H9 (cell line): Measurements from ENCODE around the gene NEK7. TPM values are rescaled to one million over a fixed set of nuclear protein-coding genes. Genes with fewer than 3 reads are reported as not detected.

Source experiments
- DNase-seq: peaks from one replicate; pipeline ENCODE4 v3.0.0-alpha.2; 2017
- H2AFZ ChIP-seq: one replicate; pipeline ENCODE4 v1.6.1; 2013; ENCODE audit warnings: mild to moderate bottlenecking, low read length, control low read depth, moderate library complexity
- H2AK5ac ChIP-seq: 2 replicates; pipeline ENCODE4 v1.6.1; 2013; ENCODE audit warnings: low read length, control low read depth, mixed read lengths; ENCODE audit not compliant: insufficient read length
- H2BK120ac ChIP-seq: one replicate; pipeline ENCODE4 v1.6.1; 2013; ENCODE audit warnings: low read depth, mild to moderate bottlenecking, low read length, control low read depth, inconsistent platforms; ENCODE audit not compliant: poor library complexity, severe bottlenecking
- H2BK12ac ChIP-seq: 2 replicates; pipeline ENCODE4 v1.6.1; 2013; ENCODE audit warnings: low read length, control low read depth, mixed read lengths, low read depth; ENCODE audit not compliant: insufficient read length
- H2BK15ac ChIP-seq: 2 replicates; pipeline ENCODE4 v1.6.1; 2013; ENCODE audit warnings: low read depth, low read length, control low read depth
- H2BK20ac ChIP-seq: one replicate; pipeline ENCODE4 v1.6.1; 2013; ENCODE audit warnings: low read depth, mild to moderate bottlenecking, low read length, control low read depth, inconsistent platforms; ENCODE audit not compliant: poor library complexity, severe bottlenecking
- H2BK5ac ChIP-seq: 2 replicates; pipeline ENCODE4 v1.6.1; 2013; ENCODE audit warnings: low read length, control low read depth, mixed read lengths; ENCODE audit not compliant: insufficient read length
- H3K14ac ChIP-seq: 2 replicates; pipeline ENCODE4 v1.6.1; 2013; ENCODE audit warnings: low read length, control low read depth; ENCODE audit not compliant: insufficient read depth
- H3K18ac ChIP-seq: 2 replicates; pipeline ENCODE4 v1.6.1; 2013; ENCODE audit warnings: low read depth, mild to moderate bottlenecking, mixed read lengths, low read length, control low read depth; ENCODE audit not compliant: insufficient read length
- H3K23ac ChIP-seq: 2 replicates; pipeline ENCODE4 v1.6.1; 2013; ENCODE audit warnings: low read length, control low read depth, mixed read lengths, low read depth; ENCODE audit not compliant: insufficient read length
- H3K23me2 ChIP-seq: 2 replicates; pipeline ENCODE4 v1.6.1; 2013; ENCODE audit warnings: low read depth, mild to moderate bottlenecking, mixed read lengths, low read length, control low read depth; ENCODE audit not compliant: insufficient read length, poor library complexity, severe bottlenecking
- H3K27ac ChIP-seq: 2 replicates; pipeline ENCODE4 v1.5.1; 2013; ENCODE audit warnings: low read length, control low read depth, mixed read lengths, low read depth; ENCODE audit not compliant: insufficient read length
- H3K27me3 ChIP-seq: 2 replicates; pipeline ENCODE4 v1.6.1; 2013; ENCODE audit warnings: low read length, control low read depth, inconsistent platforms; ENCODE audit not compliant: insufficient read depth
- H3K4ac ChIP-seq: 2 replicates; pipeline ENCODE4 v1.6.1; 2013; ENCODE audit warnings: low read depth, mild to moderate bottlenecking, control low read depth, inconsistent platforms, low read length, moderate library complexity
- H3K4me1 ChIP-seq: 2 replicates; pipeline ENCODE4 v1.6.1; 2013; ENCODE audit warnings: low read length, control low read depth, inconsistent platforms; ENCODE audit not compliant: insufficient read depth
- H3K4me2 ChIP-seq: 2 replicates; pipeline ENCODE4 v1.6.1; 2013; ENCODE audit warnings: low read length, control low read depth, mixed read lengths; ENCODE audit not compliant: insufficient read length, insufficient read depth
- H3K56ac ChIP-seq: 2 replicates; pipeline ENCODE4 v1.6.1; 2013; ENCODE audit warnings: low read depth, mild to moderate bottlenecking, mixed read lengths, low read length, control low read depth; ENCODE audit not compliant: insufficient read length
- H3K79me1 ChIP-seq: 2 replicates; pipeline ENCODE4 v1.6.1; 2013; ENCODE audit warnings: low read depth, mild to moderate bottlenecking, moderate library complexity, low read length, control low read depth, inconsistent platforms; ENCODE audit not compliant: insufficient read depth, poor library complexity, severe bottlenecking
- H3K79me2 ChIP-seq: 2 replicates; pipeline ENCODE4 v1.6.1; 2013; ENCODE audit warnings: low read length, control low read depth, inconsistent platforms; ENCODE audit not compliant: insufficient read depth
- H3K9ac ChIP-seq: 2 replicates; pipeline ENCODE4 v1.6.1; 2013; ENCODE audit warnings: low read length, control low read depth, mixed read lengths; ENCODE audit not compliant: insufficient read length; ENCODE audit errors: extremely low read depth
- H3K9me3 ChIP-seq: one replicate; pipeline ENCODE4 v1.6.1; 2013; ENCODE audit warnings: low read depth, low read length, inconsistent platforms; ENCODE audit not compliant: control insufficient read depth
- H3T11ph ChIP-seq: one replicate; pipeline ENCODE4 v1.6.1; 2013; ENCODE audit warnings: mild to moderate bottlenecking, low read length, control low read depth, inconsistent platforms
- H4K20me1 ChIP-seq: one replicate; pipeline ENCODE4 v1.6.1; 2013; ENCODE audit not compliant: control insufficient read depth, insufficient read length, insufficient read depth
- H4K5ac ChIP-seq: 2 replicates; pipeline ENCODE4 v1.6.1; 2013; ENCODE audit warnings: low read depth, mild to moderate bottlenecking, mixed read lengths, low read length, control low read depth; ENCODE audit not compliant: insufficient read length
- H4K8ac ChIP-seq: replicated peaks from 2 replicates; pipeline ENCODE4 v1.6.1; 2013; ENCODE audit warnings: low read length, control low read depth, mixed read lengths, low read depth; ENCODE audit not compliant: insufficient read length
- H4K91ac ChIP-seq: 2 replicates; pipeline ENCODE4 v1.6.1; 2013; ENCODE audit warnings: low read depth, mild to moderate bottlenecking, moderate library complexity, mixed read lengths, low read length, control low read depth; ENCODE audit not compliant: insufficient read length
- H3K27ac Mint-ChIP-seq, 3 experiments: 2 replicates in 2 of 3; 3 replicates in 1 of 3; pipeline ENCODE4 v1.8.0; 2020 to 2021; ENCODE audit warnings: mixed read lengths in 3 of 3, mild to moderate bottlenecking in 1 of 3, moderate library complexity in 1 of 3
- H3K27me3 Mint-ChIP-seq: 2 replicates; pipeline ENCODE4 v1.8.0; 2021; ENCODE audit warnings: low read depth, mild to moderate bottlenecking, moderate library complexity, mixed read lengths
- H3K36me3 Mint-ChIP-seq, 3 experiments: 2 replicates in 2 of 3; 3 replicates in 1 of 3; pipeline ENCODE4 v1.8.0; 2020 to 2021; ENCODE audit warnings: low read depth in 3 of 3, mixed read lengths in 3 of 3; ENCODE audit not compliant: insufficient read depth in 1 of 3
- H3K4me1 Mint-ChIP-seq, 2 experiments: 2 replicates each; pipeline ENCODE4 v1.8.0; 2020; ENCODE audit warnings: mixed read lengths in 2 of 2
- H3K4me3 Mint-ChIP-seq, 2 experiments: 2 replicates in 1 of 2; 3 replicates in 1 of 2; pipeline ENCODE4 v1.8.0; 2020 to 2021; ENCODE audit warnings: mild to moderate bottlenecking in 2 of 2, mixed read lengths in 2 of 2, moderate library complexity in 1 of 2
- H3K9me3 Mint-ChIP-seq, 2 experiments: 2 replicates in 1 of 2; 3 replicates in 1 of 2; pipeline ENCODE4 v1.8.0; 2020; ENCODE audit warnings: mild to moderate bottlenecking in 2 of 2, mixed read lengths in 2 of 2, moderate library complexity in 1 of 2
- CTCF ChIP-seq: fragments of 200-600 bp; sonication (generic); conservative IDR thresholded peaks from 3 replicates; pipeline ENCODE4 v1.8.0; 2021; ENCODE audit warnings: antibody characterized with exemption, mild to moderate bottlenecking
- WGBS: extraction: QIAGEN DNeasy Blood & Tissue Kit; methylation state at CpG from one replicate; pipeline ENCODE4 v1.1.7; 2013; ENCODE audit warnings: missing lambda C conversion rate, low lambda C conversion rate, mixed read lengths; ENCODE audit not compliant: insufficient read length; ENCODE audit errors: extremely low coverage; 5-methylcytosine and 5-hydroxymethylcytosine counted together
- total RNA-seq: library from RNA; stranded (reverse); gene quantifications from 2 replicates; pipeline ENCODE4 v1.2.1, GENCODE V29; 2021

Gene NEK7
- total RNA-seq, 1 experiment from 2014 or later, result 9.6 TPM

- Histone ChIP-seq H3K4me1 (peaks cover 7% of the 10 kb centered on the region; the same call in 1 of the 2 replicates), H4K91ac (no peak overlapping the region), H3K18ac (no peak overlapping the region), H2BK20ac (no peak overlapping the region), H3K9me3 (no peaks in the 10 kb centered on the region), H3K14ac (no peak overlapping the region), H3K79me1 (peaks cover 3% of the 10 kb centered on the region), H4K20me1 (no peaks in the 10 kb centered on the region), H3K27ac (no peak overlapping the region), H2AK5ac (no peak overlapping the region), H3K79me2 (peaks cover 4% of the 10 kb centered on the region; the same call in 1 of the 2 replicates), H3K9ac (no peak overlapping the region), H3T11ph (no peak overlapping the region), H2BK12ac (no peak overlapping the region), H3K56ac (no peak overlapping the region), H3K27me3 (no peaks in the 10 kb centered on the region), H4K8ac (no peak overlapping the region), H3K23me2 (peaks cover 11% of the 10 kb centered on the region), H3K4ac (no peak overlapping the region), H2BK15ac (no peak overlapping the region), H3K23ac (no peak overlapping the region), H2BK120ac (no peak overlapping the region), H4K5ac (no peak overlapping the region), H2AFZ (no peak overlapping the region), H3K4me2 (no peak overlapping the region), H2BK5ac (no peak overlapping the region)
- no CpG with 5 or more reads among the region's 7 CpGs for WGBS
- no peaks in the 10 kb centered on the region; a peak in 1 of 5 replicates for H3K9me3 Mint-ChIP-seq
- H3K27me3 Mint-ChIP-seq, result no peaks in the 10 kb centered on the region
- TF ChIP-seq CTCF, result no peak
- peak overlapping the region in 2 of 3 experiments; percentile 73 to 86; a peak in 2 of 7 replicates for H3K27ac Mint-ChIP-seq
- H3K4me3 Mint-ChIP-seq, result 0 out of 5 replicates have a peak overlapping the region, but pooled peaks of 1 of the 2 experiments have one; percentile 36
- peaks cover 31 to 44% of the 10 kb centered on the region in 2 experiments for H3K4me1 Mint-ChIP-seq
- H3K36me3 Mint-ChIP-seq, result no peaks in the 10 kb centered on the region
- no peak for DNase-seq
Measured at GRCh38 chr1:198160222-198160621, 3.4 kb downstream of the NEK7 start.
